Type B pancreatic cell (in vitro differentiated cells): ENCODE measurements around the gene MAP1LC3B. TPM values are rescaled to one million over a fixed set of nuclear protein-coding genes. Genes with fewer than 3 reads are reported as not detected.

Experiments
- DNase-seq: peaks from one replicate; pipeline ENCODE4 v3.0.0; 2021; ENCODE audit warnings: mixed read lengths; ENCODE audit not compliant: unreplicated experiment; ENCODE audit errors: extremely low spot score
- H3K27ac Mint-ChIP-seq: 2 replicates; pipeline ENCODE4 v1.8.0; 2021; ENCODE audit warnings: mild to moderate bottlenecking, mixed read lengths
- H3K27me3 Mint-ChIP-seq: 2 replicates; pipeline ENCODE4 v1.8.0; 2021; ENCODE audit warnings: mixed read lengths
- H3K36me3 Mint-ChIP-seq: 2 replicates; pipeline ENCODE4 v1.8.0; 2021; ENCODE audit warnings: mixed read lengths
- H3K4me1 Mint-ChIP-seq: one replicate; pipeline ENCODE4 v1.8.0; 2021; ENCODE audit warnings: mixed read lengths; ENCODE audit not compliant: unreplicated experiment
- H3K4me3 Mint-ChIP-seq: 2 replicates; pipeline ENCODE4 v1.8.0; 2021; ENCODE audit warnings: mild to moderate bottlenecking, mixed read lengths
- H3K9me3 Mint-ChIP-seq: 2 replicates; pipeline ENCODE4 v1.8.0; 2021; ENCODE audit warnings: mixed read lengths
- total RNA-seq: library from RNA; stranded (reverse); gene quantifications from 2 replicates; pipeline ENCODE4 v1.2.1, GENCODE V29; 2021; ENCODE audit warnings: low replicate concordance
- TF ChIP-seq, protein P1 (sequence below): fragments of 200-600 bp; sonication (generic); conservative IDR thresholded peaks from 2 replicates; pipeline ENCODE4 v1.5.0; 2021; ENCODE audit warnings: antibody characterized with exemption, mild to moderate bottlenecking

The MAP1LC3B gene
- total RNA-seq, 1 donor from 2014 or later: 44.4 TPM

DNA sequence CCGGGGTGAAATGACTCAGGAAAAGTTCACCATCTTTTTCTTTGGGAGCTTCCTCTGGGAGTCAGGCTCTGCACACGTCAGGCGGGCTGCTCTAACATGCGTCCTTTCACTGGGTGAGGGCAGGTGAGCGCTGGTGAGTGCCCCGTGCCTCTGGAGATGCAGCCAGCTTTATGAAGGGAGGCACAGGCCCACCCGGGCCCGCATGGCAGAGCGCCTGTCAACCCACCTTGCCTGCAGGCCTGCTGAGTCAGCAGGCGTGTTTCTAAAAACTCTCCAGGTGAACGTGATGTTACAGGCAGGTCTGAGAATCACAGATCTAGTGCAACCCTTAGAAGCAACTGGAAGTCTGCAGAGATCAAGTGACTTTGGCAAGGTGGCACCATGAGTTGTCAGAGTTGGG, 18.4 kb downstream of the MAP1LC3B start:
- H3K4me3 Mint-ChIP-seq: no peak overlapping the region
- DNase-seq: no peak
- H3K36me3 Mint-ChIP-seq: peaks cover 15% of the 10 kb centered on the region
- TF ChIP-seq, protein P1, sequence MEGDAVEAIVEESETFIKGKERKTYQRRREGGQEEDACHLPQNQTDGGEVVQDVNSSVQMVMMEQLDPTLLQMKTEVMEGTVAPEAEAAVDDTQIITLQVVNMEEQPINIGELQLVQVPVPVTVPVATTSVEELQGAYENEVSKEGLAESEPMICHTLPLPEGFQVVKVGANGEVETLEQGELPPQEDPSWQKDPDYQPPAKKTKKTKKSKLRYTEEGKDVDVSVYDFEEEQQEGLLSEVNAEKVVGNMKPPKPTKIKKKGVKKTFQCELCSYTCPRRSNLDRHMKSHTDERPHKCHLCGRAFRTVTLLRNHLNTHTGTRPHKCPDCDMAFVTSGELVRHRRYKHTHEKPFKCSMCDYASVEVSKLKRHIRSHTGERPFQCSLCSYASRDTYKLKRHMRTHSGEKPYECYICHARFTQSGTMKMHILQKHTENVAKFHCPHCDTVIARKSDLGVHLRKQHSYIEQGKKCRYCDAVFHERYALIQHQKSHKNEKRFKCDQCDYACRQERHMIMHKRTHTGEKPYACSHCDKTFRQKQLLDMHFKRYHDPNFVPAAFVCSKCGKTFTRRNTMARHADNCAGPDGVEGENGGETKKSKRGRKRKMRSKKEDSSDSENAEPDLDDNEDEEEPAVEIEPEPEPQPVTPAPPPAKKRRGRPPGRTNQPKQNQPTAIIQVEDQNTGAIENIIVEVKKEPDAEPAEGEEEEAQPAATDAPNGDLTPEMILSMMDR: no peak
- no peaks in the 10 kb centered on the region for H3K27me3 Mint-ChIP-seq
- no peaks in the 10 kb centered on the region for H3K4me1 Mint-ChIP-seq
- no peaks in the 10 kb centered on the region for H3K9me3 Mint-ChIP-seq
- no peak overlapping the region for H3K27ac Mint-ChIP-seq

DNA sequence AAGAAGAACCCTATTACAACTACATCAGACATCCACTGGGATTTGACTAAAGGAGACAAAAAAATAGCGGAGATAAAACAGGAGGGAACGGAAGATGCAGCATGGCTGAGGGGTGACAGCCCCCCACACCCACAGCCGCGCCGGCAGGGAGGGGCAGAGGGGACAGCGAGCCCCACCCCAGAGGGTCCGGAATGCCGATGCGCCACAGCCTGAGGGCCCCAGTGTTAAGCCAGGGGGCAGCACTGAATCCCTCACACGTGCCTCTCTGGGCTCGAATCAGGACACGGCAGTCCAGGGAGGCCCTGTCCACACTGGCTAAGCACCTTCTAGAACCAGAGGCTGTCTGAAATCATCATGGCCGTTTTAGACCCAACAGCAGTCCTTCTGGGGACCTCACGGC, 18.8 kb downstream of the MAP1LC3B start:
- H3K4me1 Mint-ChIP-seq: no peaks in the 10 kb centered on the region
- H3K27ac Mint-ChIP-seq: no peak overlapping the region

DNA sequence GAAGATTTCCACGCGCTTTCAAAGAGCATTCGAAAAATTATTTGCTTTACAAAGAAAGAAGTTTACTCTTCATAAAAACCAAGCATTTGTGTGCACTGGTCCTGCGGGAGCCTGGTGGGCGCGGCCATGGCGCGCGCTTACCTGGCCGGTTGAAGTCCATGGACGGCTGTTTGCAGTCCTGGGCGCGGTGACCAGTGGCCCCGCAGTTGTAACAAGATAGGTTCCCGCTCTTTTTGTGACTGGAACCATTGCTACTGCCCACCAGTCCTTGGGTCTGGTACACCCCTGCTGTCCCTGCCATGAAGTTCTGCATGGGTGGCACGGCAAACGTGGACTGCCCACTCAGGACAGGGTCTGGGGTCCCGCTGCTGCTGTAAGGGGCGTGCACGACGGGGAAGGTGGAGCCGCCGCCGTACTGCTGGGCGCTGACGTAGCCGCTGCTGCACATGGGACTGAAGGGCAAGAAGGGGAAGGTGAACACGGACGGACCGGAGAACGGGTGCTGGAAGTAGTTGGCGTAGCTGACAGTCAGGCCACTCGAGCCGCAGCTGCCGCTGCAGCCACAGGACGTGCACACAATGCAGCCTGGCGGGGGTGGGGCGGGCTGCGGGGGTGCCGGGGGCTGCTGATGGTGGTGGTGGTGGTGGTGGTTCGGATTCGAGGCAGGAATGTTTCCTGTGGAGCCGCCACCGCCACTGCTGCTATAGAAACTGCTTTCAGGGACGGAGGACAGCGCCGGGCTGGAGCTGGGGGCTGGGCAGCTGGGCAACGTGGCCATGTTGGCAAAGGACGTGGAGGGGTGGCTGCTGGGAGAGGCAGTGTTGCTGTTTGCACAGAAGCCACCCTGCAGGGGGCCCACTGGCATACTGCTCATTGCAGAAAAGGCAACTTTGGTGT, 19.5 kb downstream of the MAP1LC3B start:
- H3K4me3 Mint-ChIP-seq: no peak overlapping the region
- no peaks in the 10 kb centered on the region for H3K27me3 Mint-ChIP-seq
- no peaks in the 10 kb centered on the region for H3K4me1 Mint-ChIP-seq
- TF ChIP-seq, protein P1: no peak
- H3K9me3 Mint-ChIP-seq: no peaks in the 10 kb centered on the region
- no peak for DNase-seq
- H3K27ac Mint-ChIP-seq: no peak overlapping the region
- peaks cover 15% of the 10 kb centered on the region for H3K36me3 Mint-ChIP-seq

More for the DNA sequence above, 18.8 kb downstream of the MAP1LC3B start:
- TF ChIP-seq, protein P1: no peak
- H3K36me3 Mint-ChIP-seq: peaks cover 15% of the 10 kb centered on the region
- H3K27me3 Mint-ChIP-seq: no peaks in the 10 kb centered on the region
- H3K9me3 Mint-ChIP-seq: no peaks in the 10 kb centered on the region
- no peak for DNase-seq
- no peak overlapping the region for H3K4me3 Mint-ChIP-seq

DNA sequence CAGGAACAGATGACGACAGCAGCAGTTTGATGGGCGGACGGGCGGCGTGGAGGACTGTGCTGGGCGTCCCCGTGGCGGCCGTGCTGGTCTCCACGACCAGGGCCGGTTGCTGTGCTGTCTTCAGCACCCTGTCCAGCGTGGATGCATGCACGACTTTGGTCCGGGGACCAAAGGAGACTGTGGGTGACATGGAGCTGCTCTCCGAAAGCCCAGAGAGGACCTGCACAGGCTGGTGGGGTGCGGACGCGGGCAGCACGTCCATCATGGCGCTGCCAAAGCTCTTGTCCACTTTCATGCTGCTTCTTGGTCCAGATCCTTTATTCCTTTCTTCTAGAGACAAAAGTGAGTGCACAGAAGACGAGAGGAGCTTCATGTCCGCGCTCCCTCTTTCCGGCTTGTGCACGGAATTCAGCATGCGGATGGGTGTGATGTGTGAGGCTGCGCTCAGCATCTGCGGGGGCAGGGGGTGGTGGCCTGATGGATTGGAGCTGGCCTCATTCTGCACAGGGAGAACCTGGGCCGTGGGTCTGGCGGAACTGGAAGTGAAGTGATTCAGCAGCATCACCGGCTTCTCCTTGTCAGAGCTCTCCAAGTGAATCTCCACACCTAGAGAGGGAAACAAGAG, 20.3 kb downstream of the MAP1LC3B start:
- Mint-ChIP-seq H3K4me3 (no peak overlapping the region), H3K27me3 (no peaks in the 10 kb centered on the region), H3K27ac (no peak overlapping the region), H3K4me1 (no peaks in the 10 kb centered on the region), H3K36me3 (peaks cover 9% of the 10 kb centered on the region), H3K9me3 (no peaks in the 10 kb centered on the region)
- TF ChIP-seq, protein P1: no peak
- DNase-seq: no peak

DNA sequence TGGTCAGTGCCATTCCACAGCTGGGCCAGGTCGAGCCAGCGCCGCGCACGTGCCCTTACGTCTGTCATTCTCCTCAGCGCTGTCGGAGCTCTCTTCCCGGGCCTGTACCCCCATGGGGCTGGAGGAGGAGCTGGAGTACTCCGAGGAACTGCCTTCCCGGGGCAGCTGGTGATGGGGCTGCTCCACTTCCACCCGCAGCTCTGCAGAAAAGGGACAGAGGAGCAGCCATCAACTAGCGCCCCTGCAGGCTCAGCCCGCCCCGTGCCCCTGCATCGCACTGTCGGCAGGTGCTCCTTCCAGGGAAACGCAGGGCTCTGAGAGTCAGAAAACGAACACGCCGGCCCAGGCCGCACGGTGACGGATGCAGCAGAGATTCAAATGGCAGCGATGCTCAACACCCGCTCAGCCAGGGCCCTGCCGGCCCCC, 20.9 kb downstream of the MAP1LC3B start:
- no peak overlapping the region for H3K27ac Mint-ChIP-seq
- peaks cover 8% of the 10 kb centered on the region for H3K36me3 Mint-ChIP-seq
- TF ChIP-seq, protein P1: no peak
- no peaks in the 10 kb centered on the region for H3K27me3 Mint-ChIP-seq
- no peaks in the 10 kb centered on the region for H3K9me3 Mint-ChIP-seq
- H3K4me3 Mint-ChIP-seq: no peak overlapping the region
- H3K4me1 Mint-ChIP-seq: no peaks in the 10 kb centered on the region
- no peak for DNase-seq
